Mesenchymal stem cell (in vitro differentiated cells and primary cell): ENCODE results near the gene NDUFAF2.

ENCODE experiments used
- DNase-seq: peaks from one replicate; pipeline ENCODE4 v3.0.0-alpha.2; 2013
- H2AFZ ChIP-seq: one replicate; pipeline ENCODE4 v1.6.1; 2013; ENCODE audit warnings: low read depth, mild to moderate bottlenecking, control low read depth, inconsistent platforms, low read length, moderate library complexity
- H2AK5ac ChIP-seq: 2 replicates; pipeline ENCODE4 v1.6.1; 2013; ENCODE audit warnings: low read length, moderate library complexity, mild to moderate bottlenecking, inconsistent platforms; ENCODE audit not compliant: severe bottlenecking
- H2BK120ac ChIP-seq: one replicate; pipeline ENCODE4 v1.6.1; 2013; ENCODE audit warnings: low read depth, mild to moderate bottlenecking, inconsistent platforms, low read length, moderate library complexity
- H2BK12ac ChIP-seq, 2 experiments: one replicate each; pipeline ENCODE4 v1.6.1; 2013; ENCODE audit warnings: inconsistent platforms in 2 of 2, low read length in 2 of 2, mild to moderate bottlenecking in 2 of 2, moderate library complexity in 2 of 2, control low read depth in 1 of 2
- H2BK15ac ChIP-seq: one replicate; pipeline ENCODE4 v1.6.1; 2013; ENCODE audit warnings: mild to moderate bottlenecking, low read depth, inconsistent platforms; ENCODE audit not compliant: poor library complexity, severe bottlenecking
- H2BK5ac ChIP-seq: 2 replicates; pipeline ENCODE4 v1.6.1; 2013; ENCODE audit warnings: low read depth, mild to moderate bottlenecking, low read length, control low read depth, inconsistent platforms; ENCODE audit not compliant: poor library complexity, severe bottlenecking
- H3K14ac ChIP-seq, 2 experiments: one replicate each; pipeline ENCODE4 v1.6.1; 2013; ENCODE audit warnings: inconsistent platforms in 2 of 2, low read length in 2 of 2, control low read depth in 1 of 2, mild to moderate bottlenecking in 1 of 2, moderate library complexity in 1 of 2
- H3K18ac ChIP-seq, 2 experiments: one replicate each; pipeline ENCODE4 v1.6.1; 2013; ENCODE audit warnings: inconsistent platforms in 2 of 2, low read length in 2 of 2, control low read depth in 1 of 2, low read depth in 1 of 2, mild to moderate bottlenecking in 1 of 2
- H3K23ac ChIP-seq, 2 experiments: one replicate each; pipeline ENCODE4 v1.6.1; 2013; ENCODE audit warnings: inconsistent platforms in 2 of 2, low read length in 2 of 2, mild to moderate bottlenecking in 2 of 2, moderate library complexity in 2 of 2, control low read depth in 1 of 2
- H3K27ac ChIP-seq: 2 replicates; pipeline ENCODE4 v1.5.1; 2013; ENCODE audit warnings: mild to moderate bottlenecking, moderate library complexity, low read length, control low read depth, inconsistent platforms; ENCODE audit not compliant: poor library complexity, severe bottlenecking
- H3K27me3 ChIP-seq, 2 experiments: 2 replicates each; pipeline versions ENCODE4 v1.6.1 to v1.7.0; 2013; ENCODE audit warnings: low read length in 2 of 2, mild to moderate bottlenecking in 2 of 2, moderate library complexity in 2 of 2, control low read depth in 1 of 2, inconsistent platforms in 1 of 2; ENCODE audit not compliant: control insufficient read depth in 1 of 2, insufficient read depth in 1 of 2
- H3K36me3 ChIP-seq, 2 experiments: 2 replicates each; pipeline versions ENCODE4 v1.6.1 to v1.7.0; 2013; ENCODE audit warnings: low read length in 2 of 2, control low read depth in 1 of 2, inconsistent platforms in 1 of 2, low read depth in 1 of 2, mild to moderate bottlenecking in 1 of 2; ENCODE audit not compliant: insufficient read depth in 2 of 2, control insufficient read depth in 1 of 2
- H3K4ac ChIP-seq, 2 experiments: one replicate each; pipeline ENCODE4 v1.6.1; 2013; ENCODE audit warnings: inconsistent platforms in 2 of 2, low read length in 2 of 2, mild to moderate bottlenecking in 2 of 2, moderate library complexity in 2 of 2, control low read depth in 1 of 2, low read depth in 1 of 2
- H3K4me1 ChIP-seq: 2 replicates; pipeline ENCODE4 v1.6.1; 2013; ENCODE audit warnings: low read depth, low read length, control low read depth; ENCODE audit not compliant: control insufficient read depth, insufficient read depth
- H3K4me2 ChIP-seq: 2 replicates; pipeline ENCODE4 v1.6.1; 2013; ENCODE audit warnings: low read length, mild to moderate bottlenecking, inconsistent platforms; ENCODE audit not compliant: poor library complexity, severe bottlenecking
- H3K4me3 ChIP-seq, 2 experiments: 2 replicates each; pipeline versions ENCODE4 v1.5.1 to v1.7.0; 2013; ENCODE audit warnings: low read length in 2 of 2, mild to moderate bottlenecking in 2 of 2, control low read depth in 1 of 2, low read depth in 1 of 2; ENCODE audit not compliant: insufficient read depth in 1 of 2
- H3K79me1 ChIP-seq: replicated peaks from 2 replicates; pipeline ENCODE4 v1.6.1; 2013; ENCODE audit warnings: mild to moderate bottlenecking, control low read depth, low read length, inconsistent platforms; ENCODE audit not compliant: poor library complexity, severe bottlenecking
- H3K9ac ChIP-seq: 2 replicates; pipeline ENCODE4 v1.7.0; 2013; ENCODE audit warnings: mild to moderate bottlenecking, low read length, moderate library complexity
- H3K9me3 ChIP-seq: 2 replicates; pipeline ENCODE4 v1.7.0; 2013; ENCODE audit warnings: mild to moderate bottlenecking, low read length; ENCODE audit not compliant: control insufficient read depth
- H4K8ac ChIP-seq: one replicate; pipeline ENCODE4 v1.6.1; 2013; ENCODE audit warnings: inconsistent platforms, mild to moderate bottlenecking, low read length, moderate library complexity
- H4K91ac ChIP-seq: one replicate; pipeline ENCODE4 v1.6.1; 2013; ENCODE audit warnings: mild to moderate bottlenecking, low read length, inconsistent platforms
- WGBS: methylation state at CpG from one replicate; pipeline ENCODE4 v1.1.7; 2013; ENCODE audit warnings: mixed read lengths; 5-methylcytosine and 5-hydroxymethylcytosine counted together

NDUFAF2 gene

GRCh38 chr5:61176631-61177030 is 231.6 kb downstream of the NDUFAF2 start:
- H3K4me1 ChIP-seq: no peaks in the 10 kb centered on the region
- H4K8ac ChIP-seq: no peak overlapping the region

GRCh38 chr5:61177070-61177469 is 232.1 kb downstream of the NDUFAF2 start:
- Histone ChIP-seq H3K27ac (no peak overlapping the region), H4K8ac (no peak overlapping the region), H3K4me2 (no peak overlapping the region), H2AK5ac (no peak overlapping the region), H3K4me1 (no peaks in the 10 kb centered on the region), H2BK15ac (no peak overlapping the region), H4K91ac (no peak overlapping the region), H2AFZ (no peak overlapping the region), H3K9ac (no peak overlapping the region), H3K9me3 (no peaks in the 10 kb centered on the region), H3K4ac (no peak overlapping the region), H2BK12ac (no peak overlapping the region), H3K4me3 (no peak overlapping the region), H3K79me1 (no peaks in the 10 kb centered on the region), H3K23ac (no peak overlapping the region), H3K36me3 (no peaks in the 10 kb centered on the region), H3K18ac (no peak overlapping the region), H3K14ac (no peak overlapping the region), H2BK5ac (no peak overlapping the region), H3K27me3 (no peaks in the 10 kb centered on the region), H2BK120ac (no peak overlapping the region)
- WGBS: 100% methylated on average over 3 of the region's 3 CpGs
- no peak for DNase-seq

More at GRCh38 chr5:61176631-61177030, 231.6 kb downstream of the NDUFAF2 start:
- no peak overlapping the region for H3K9ac ChIP-seq
- H3K4ac ChIP-seq: no peak overlapping the region
- no peak overlapping the region for H2BK5ac ChIP-seq
- DNase-seq: no peak
- H4K91ac ChIP-seq: no peak overlapping the region
- no peak overlapping the region for H3K4me2 ChIP-seq
- no peak overlapping the region for H3K14ac ChIP-seq
- H3K18ac ChIP-seq: no peak overlapping the region
- no peak overlapping the region for H2BK120ac ChIP-seq
- no peak overlapping the region for H2AK5ac ChIP-seq
- no peak overlapping the region for H2AFZ ChIP-seq
- H3K79me1 ChIP-seq: no peaks in the 10 kb centered on the region
- no peak overlapping the region for H3K23ac ChIP-seq
- no peak overlapping the region for H2BK15ac ChIP-seq
- no peak overlapping the region for H3K27ac ChIP-seq
- 99% methylated on average over 3 of the region's 3 CpGs for WGBS
- no peak overlapping the region for H2BK12ac ChIP-seq
- no peaks in the 10 kb centered on the region for H3K27me3 ChIP-seq
- H3K4me3 ChIP-seq: no peak overlapping the region
- no peaks in the 10 kb centered on the region for H3K9me3 ChIP-seq
- no peaks in the 10 kb centered on the region for H3K36me3 ChIP-seq

- Histone ChIP-seq H4K91ac (no peak overlapping the region), H3K27ac (no peak overlapping the region), H3K27me3 (no peaks in the 10 kb centered on the region), H2BK5ac (no peak overlapping the region), H2BK120ac (no peak overlapping the region), H3K23ac (no peak overlapping the region), H3K4me2 (no peak overlapping the region), H3K4me1 (no peaks in the 10 kb centered on the region), H2BK15ac (no peak overlapping the region), H2AK5ac (no peak overlapping the region), H3K9ac (no peak overlapping the region), H2BK12ac (peak overlapping the region in 1 of 2 experiments; percentile 31), H3K4me3 (no peak overlapping the region), H3K36me3 (no peaks in the 10 kb centered on the region), H3K4ac (no peak overlapping the region), H3K14ac (no peak overlapping the region), H2AFZ (no peak overlapping the region), H3K9me3 (no peaks in the 10 kb centered on the region), H3K79me1 (no peaks in the 10 kb centered on the region), H3K18ac (no peak overlapping the region), H4K8ac (no peak overlapping the region)
- DNase-seq: no peak
- 96% methylated on average over 7 of the region's 7 CpGs for WGBS
Observed at GRCh38 chr5:61177716-61178115, 232.7 kb downstream of the NDUFAF2 start.

- Histone ChIP-seq H4K91ac (no peak overlapping the region), H3K14ac (no peak overlapping the region), H2BK120ac (no peak overlapping the region), H2AFZ (no peak overlapping the region), H3K4me3 (no peak overlapping the region), H3K27me3 (no peaks in the 10 kb centered on the region), H2BK15ac (no peak overlapping the region), H2BK12ac (no peak overlapping the region), H3K9ac (no peak overlapping the region), H3K4me2 (no peak overlapping the region), H3K4me1 (no peaks in the 10 kb centered on the region), H3K18ac (no peak overlapping the region), H3K23ac (no peak overlapping the region), H2AK5ac (no peak overlapping the region), H4K8ac (no peak overlapping the region), H3K27ac (no peak overlapping the region), H3K4ac (no peak overlapping the region), H2BK5ac (no peak overlapping the region), H3K79me1 (no peaks in the 10 kb centered on the region), H3K36me3 (no peaks in the 10 kb centered on the region), H3K9me3 (no peaks in the 10 kb centered on the region)
- 100% methylated on average over 2 of the region's 4 CpGs for WGBS
- no peak for DNase-seq
Observed at GRCh38 chr5:61178702-61179101, 233.7 kb downstream of the NDUFAF2 start.
